Panc1 (cell line): Measurements from ENCODE around the gene PLOD3.

Experiments
- CTCF ChIP-seq: fragments of 450-650 bp; IDR thresholded peaks from 2 replicates; pipeline ENCODE4 v1.5.1; 2017; ENCODE audit warnings: mild to moderate bottlenecking
- POLR2AphosphoS5 ChIP-seq: IDR thresholded peaks from 2 replicates; pipeline ENCODE4 v1.6.1; 2012; ENCODE audit warnings: mild to moderate bottlenecking, low read depth, low read length, moderate library complexity

- TF ChIP-seq CTCF (no peak), POLR2AphosphoS5 (no peak)
Observed at GRCh38 chr7:101166648-101166908, 50.8 kb downstream of the PLOD3 start.
